Hematopoietic multipotent progenitor cell treated with erythropoietin and hydrocortisone succinate and interleukin-3 and kit ligand, for 4 days (in vitro differentiated cells): ENCODE data around the gene TTC23.

Experiments
- DNase-seq: peaks from one replicate; pipeline ENCODE4 v3.0.0-alpha.2; 2015

Gene TTC23

DNA sequence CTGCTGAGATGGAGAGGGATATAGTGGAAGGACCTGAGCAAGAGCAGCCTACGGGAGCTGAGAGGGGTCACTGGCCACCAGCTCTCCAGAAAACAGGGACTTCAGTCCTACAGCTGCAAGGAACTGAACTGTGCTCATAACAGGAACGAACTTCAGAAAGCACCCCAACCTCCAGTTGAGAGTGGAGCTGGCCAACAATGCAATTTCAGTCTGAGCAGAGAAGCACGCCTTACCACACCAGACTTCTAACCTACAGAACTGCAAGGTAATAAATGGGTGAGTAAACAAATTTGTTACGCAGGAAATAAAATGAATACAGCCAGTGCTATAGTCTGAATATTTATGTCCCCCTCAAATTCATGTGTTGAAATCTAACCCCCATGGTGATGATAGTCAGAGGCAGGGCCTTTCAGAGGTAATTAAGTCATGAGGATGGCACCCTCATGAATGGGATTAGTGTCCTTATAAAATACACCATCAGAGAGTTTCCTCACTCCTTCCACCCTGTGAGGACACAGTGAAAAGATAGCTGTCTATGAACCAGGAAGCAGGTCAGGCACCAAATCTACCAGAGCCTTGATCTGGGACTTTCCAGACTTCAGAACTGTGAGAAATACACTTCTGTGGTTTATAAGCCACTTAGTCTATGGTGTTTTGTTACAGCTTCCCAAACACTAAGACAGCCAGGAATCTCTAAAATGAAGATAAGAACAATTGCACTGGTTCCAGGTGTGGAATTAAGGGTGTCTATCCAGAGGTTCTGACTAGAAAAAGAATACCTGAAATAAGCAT lies 85.9 kb downstream of the TTC23 start:
- DNase-seq: no peak

DNA sequence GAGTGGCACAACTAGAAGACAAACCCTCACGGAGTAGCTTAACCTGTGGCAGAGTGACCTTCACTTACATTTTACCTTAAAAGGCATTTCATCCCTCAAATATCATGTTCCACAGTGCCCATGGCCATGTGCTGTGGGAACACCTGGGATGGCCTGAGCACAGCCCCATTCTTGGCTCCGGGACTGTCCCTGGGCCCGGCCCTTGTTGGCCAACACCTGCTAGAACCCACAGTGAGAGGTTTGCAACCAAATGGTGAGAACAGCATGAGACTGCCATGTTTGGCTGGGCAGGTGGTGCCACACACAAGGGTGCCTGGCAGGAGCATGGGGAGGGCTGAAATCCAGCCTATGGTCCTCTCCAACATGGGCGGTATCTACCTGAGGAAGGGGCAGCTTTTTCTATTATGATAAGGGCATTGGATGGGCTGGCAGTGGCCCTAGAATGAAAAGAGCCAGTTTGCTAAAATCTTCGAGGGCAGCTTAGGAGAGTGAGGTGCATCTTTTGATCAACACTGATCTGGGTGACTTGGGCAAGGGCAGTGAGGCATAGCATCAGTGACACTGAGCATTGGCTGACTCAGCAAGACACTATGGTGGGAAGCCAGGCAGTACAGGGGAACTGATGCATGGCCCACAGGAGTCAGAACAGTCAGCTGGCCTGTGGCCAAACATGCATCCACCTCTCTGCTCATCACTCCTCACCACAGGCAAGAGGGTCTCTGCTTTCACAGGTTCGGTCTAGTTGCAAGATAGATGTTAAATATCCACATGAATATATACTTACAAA lies 90.6 kb downstream of the TTC23 start:
- no peak for DNase-seq

DNA sequence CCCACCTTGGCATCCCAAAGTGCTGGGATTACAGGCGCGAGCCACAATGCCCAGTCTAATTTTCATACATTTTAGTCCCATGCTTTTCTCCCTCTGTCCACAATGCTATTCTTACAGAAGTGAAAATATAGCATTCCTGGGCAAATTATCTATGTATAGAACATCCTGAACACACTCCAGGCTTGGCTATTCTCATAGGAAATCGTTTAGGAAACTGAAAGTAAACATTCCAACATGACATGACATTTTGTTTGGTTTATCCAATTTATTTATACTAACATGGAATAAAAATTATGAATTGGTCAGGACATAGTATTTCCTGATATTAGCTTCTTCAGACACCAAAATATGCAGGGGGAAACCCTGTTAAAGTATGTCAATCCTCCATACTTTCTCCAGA lies 91.9 kb downstream of the TTC23 start:
- no peak for DNase-seq

DNA sequence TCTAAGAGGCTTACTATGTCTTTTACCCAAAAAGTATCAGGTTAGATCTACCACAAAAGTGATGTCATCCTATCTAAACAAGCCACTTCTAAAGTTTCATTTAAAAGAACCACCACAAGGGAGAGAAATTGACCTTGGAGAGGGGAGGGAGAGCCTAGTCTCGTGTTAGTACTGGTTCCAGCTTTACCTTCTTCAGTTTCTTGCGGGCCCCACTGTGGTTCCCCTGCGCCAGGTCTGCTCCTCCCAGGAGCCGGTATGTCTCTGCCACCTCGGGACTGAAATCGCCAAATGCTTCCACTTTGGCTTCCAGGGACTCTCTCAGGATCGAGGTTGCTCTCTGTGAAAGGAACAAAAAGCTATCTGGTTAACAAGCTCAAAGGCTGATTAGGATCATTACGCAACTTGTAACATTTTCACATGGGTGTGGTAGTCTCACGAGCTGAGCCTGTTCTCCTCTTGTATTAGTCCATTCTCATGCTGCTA lies 93.4 kb downstream of the TTC23 start:
- peak; percentile 62 for DNase-seq

DNA sequence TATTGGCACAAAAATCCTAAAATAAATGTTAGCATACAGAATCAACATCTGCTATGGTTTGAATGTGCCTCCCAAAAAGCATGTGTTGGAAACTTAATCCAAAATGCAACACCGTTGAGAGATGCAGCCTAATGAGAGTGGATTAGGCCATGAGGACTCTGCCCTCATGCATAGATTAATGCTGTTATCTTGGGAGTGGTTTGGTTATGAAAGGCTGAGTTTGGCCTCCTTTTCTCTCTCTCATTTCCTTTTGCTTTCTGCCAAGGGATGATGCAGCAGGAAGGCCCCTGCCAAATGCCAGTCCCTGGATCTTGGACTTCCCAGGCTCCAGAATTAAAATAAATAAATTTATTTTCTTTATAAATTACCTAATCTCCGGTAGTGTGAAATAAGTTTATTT lies 95.1 kb downstream of the TTC23 start:
- DNase-seq: peak; percentile 9

DNA sequence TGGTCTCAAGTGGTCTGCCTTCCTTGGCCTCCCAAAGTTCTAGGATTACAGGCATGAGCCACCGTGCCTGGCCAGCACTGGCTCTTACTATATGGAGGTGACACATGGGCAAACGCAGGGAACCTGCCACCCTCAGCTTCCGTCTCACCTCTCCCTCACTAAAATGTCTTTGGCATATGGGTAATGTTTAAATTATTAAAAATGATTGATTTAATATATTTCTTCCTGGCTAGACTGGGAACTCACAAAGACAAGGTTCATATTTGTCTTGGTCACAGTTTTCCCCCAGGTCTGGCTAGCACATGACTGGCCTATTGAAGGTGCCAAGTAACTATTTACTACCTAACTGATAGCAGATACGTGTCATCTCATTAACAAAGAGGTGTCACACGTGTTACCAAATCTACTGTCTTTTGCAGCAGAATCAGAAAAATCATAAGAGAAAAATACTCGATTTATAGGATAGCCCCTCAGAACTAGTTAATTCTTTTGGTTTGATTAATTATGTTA lies 96.3 kb downstream of the TTC23 start:
- no peak for DNase-seq

DNA sequence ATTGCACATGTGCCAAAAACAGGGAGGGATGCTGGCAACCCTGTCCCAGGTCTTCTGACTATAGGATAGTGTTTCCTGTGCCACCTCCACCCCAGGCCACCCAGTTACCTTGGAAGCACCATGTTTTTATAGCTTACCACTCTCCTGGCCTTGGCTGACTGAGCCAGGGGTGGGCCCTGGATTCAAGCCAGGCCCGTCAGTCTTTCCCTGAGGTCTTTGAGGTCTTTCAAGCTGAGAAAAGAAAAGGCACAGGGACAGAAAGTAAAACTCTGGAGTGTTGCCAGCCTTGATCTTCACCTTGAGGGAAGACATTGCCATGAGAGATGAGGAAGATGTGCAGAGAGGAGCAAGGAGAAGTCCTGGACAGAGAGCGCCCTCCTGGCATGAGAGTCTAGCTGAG lies 98.2 kb downstream of the TTC23 start:
- DNase-seq: no peak

DNA sequence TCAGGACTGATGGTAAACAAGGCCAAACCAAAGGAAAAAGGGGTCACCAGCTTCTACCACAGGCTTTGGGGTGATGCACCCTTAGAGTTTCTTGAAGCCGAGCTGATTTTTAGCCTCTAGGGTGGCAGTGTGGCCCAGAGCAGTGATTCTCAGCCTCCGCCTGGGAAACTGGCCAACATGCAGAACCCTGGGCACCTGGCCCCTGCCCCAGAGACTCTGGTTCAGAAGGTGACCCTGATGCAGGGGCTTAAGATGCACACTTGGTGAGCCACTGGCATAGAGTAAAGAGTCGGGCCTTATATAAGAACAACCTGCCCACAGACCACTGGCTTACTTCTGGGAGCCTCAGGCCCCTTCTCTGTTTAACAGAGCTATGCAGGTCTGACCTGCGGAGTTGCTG lies 100.0 kb downstream of the TTC23 start:
- no peak for DNase-seq

DNA sequence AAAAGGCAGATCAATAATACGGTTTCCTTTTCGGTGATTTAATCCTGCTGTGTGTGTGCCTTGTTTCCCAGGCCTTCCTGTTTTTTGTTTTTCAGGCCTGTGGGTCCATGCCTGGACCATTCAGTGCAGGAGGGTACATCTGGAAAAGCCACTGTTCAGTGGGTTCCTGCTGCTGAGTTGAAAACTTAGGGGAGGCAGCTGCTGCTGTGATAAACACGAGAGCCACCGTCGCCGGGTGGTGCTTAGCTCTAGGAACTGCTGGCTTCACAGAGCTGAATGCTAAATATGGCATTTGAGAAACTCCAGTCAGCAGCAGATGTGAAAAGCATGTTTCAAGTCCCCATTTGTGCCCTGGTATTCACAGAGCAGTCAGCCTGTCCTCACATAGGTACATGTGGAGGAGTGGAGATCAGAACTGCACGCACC lies 100.5 kb downstream of the TTC23 start:
- no peak for DNase-seq

DNA sequence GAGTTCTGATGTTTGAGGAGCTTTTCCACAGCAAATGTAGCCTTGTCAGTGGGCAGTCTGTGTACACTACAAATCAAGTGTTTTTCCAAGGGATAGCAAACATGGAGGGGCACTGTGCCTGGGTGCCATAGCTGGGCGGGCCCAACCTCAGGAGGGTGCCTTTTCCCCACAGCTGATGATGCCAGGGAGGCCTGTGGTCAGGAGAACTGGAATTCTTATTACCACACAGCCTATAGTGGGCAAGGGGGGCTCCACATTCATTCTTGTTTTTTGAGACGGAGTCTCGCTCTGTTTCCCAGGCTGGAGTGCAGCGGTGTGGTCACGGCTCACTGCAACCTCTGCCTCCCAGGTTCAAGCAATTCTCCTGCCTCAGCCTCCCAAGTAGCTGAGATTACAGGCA lies 102.7 kb downstream of the TTC23 start:
- no peak for DNase-seq

DNA sequence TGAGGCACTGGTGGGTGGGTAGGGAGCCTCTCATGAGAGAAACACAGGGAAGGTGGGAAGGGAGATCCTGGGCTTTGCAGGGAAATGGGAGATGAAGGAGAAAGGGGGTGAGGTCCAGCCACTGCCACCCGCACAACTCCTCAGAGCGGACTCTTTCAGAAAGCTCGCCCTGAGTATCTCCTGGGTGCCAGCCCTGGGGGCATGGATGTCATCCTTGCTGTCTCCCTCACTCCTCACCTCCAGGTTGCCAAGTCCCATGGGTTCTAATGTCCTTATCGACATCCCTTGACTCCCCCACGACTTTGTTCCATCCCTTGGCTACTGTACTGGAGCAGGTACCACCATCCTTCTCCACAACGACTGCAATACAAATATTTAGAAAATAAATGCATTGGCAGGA lies 103.6 kb downstream of the TTC23 start:
- no peak for DNase-seq

DNA sequence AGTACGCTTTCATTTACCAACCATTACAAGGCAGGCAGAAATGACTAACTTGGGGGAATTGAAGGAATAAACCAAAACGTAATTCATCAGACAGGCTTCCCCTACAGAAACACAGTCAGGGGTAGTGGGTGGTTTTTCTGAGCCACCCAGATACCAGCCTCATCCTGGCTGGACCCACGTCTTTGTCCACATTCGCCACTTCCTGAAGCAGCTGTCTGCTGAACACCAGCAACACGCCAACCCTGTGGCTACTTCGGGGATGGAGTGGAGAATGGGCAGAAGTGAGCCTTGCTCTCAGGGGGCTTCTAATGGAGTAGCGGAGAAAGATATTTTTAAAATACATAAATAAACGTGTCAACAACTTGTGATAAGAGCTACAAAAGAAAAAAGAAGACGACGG lies 104.4 kb downstream of the TTC23 start:
- DNase-seq: no peak

DNA sequence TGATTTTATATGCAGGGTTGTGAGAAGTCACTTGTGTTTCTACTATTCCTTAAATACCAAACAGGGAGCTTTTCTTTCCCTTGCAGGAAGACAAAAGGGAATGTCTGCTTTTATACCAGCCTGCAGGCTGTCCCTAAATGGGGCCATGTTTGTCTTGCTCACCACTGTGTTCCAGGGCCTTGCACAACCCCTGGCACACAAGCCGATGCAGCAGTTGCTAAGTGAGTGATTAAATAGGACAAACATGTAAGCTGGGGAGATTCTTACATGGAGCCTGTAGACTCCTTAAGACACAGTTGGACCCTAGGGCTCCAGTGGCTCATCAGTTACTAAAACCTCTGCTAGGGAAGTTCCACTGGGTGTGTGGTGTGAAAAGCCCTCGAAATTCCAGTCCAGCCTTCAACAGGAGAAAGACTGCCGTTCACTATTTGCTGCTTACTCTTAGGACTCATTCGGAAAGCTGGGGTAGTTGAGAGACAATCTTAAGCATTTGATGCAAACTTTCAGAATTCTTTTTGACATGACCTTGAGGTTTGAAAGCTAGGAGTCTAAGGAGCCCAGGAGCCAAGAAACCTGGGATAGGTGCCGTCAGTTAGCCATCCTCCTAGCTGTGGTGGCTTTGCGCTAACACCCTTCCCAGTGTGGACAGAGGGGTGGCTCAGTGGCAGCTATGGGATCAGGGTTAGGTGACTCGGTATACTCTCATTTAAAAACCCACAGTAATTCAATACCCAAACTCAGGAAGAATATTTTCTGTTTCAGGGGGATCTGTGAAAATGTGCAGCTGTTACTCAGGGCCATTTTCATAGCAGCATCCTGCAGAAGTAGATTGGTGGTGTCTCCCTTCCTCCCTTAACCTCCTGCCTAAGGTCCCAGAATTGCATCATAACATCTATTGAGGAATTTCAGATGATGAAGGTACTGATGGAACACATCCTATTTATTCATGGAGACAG lies 105.4 kb downstream of the TTC23 start:
- no peak for DNase-seq

DNA sequence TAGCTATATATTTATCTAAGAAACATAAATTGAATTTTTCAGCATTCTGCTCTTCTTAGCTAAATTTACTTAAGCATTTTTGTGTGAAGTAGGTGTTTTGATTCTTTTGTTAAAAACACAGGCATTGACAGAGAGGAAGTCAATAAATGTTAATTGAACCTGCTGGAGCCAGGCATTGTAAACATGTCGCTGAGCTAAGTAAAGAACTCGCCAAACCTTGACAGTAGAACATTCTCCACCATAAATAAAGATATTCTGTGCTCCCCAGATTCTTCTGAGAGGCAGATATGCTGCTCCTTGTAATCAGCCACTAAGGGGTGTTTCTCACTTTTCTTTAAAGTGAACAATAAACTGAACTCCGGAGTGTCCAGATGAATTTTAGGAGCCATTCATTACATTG lies 106.1 kb downstream of the TTC23 start:
- DNase-seq: no peak

DNA sequence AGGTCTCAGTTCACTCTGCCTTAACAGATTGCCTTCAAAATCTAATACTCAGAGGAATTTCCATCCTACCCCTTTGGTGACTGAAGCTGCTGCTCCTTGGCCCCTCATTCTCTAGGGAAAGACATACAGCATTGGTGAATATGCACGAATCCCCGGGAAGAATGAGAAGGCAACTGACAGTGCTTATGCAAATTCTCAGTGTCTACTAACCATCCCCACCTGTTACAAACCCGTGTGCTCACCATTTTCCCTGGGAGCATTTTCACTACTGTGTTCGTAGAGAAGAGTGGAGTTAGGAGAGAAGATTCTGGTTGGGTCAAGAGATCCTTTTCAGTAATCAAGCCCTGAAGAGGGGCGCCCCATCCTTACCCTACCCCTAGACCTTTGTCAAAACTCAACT lies 106.8 kb downstream of the TTC23 start:
- no peak for DNase-seq

DNA sequence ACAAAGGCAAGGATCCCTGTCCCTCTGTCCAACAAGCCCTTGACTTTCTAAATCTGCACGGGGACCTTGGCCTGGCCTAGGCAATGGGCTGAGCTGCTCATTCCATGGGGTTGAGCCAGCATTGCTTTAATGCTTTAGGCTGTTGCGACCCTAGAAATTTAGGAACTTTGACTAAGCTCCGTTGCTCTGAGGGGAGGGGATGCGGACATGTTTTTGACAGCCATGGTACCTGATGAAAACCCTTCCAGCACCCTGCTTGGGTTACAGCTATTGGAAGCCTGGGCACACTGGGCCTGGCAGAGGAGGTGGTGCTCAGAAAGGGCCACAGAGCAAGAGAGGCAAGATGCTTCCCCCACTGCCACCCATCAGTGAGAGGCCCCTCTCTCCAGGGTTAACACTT lies 107.4 kb downstream of the TTC23 start:
- DNase-seq: no peak

DNA sequence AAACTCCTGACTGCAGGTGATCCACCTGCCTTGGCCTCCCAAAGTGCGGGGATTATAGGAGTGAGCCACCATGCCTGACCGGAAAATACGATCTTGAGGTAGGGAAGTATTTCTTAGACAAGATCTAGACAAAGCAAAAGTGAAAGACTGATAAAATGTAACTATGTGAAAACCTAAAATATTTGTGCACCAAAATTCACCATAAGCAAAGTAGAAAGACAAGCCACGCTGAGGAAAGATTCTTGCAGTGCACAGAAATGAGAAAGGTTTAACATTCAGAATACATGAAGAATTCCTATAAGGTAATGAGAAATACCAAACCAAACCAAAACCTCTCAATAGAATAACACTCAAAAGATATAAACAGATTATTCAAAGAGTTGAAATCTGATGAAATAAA lies 108.8 kb downstream of the TTC23 start:
- DNase-seq: no peak

DNA sequence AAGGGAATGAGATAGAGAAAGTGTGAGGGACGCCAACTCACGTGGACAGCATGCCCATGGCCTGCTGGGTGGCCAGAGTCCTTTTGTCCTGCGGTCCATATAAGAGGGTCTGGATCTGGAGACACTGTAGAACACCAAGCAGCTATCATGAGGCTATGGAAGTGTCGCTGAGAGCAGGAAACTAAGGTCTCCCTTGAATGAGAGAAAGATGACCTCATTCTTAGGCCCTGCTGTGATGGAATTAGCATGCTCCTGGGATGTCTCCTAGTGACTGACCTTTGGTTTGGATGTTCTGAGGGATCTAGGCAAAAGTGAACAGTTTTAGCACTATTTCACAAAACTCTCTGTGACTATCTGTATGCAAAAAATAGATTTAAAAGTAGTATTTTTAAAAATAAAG lies 110.1 kb downstream of the TTC23 start:
- no peak for DNase-seq

DNA sequence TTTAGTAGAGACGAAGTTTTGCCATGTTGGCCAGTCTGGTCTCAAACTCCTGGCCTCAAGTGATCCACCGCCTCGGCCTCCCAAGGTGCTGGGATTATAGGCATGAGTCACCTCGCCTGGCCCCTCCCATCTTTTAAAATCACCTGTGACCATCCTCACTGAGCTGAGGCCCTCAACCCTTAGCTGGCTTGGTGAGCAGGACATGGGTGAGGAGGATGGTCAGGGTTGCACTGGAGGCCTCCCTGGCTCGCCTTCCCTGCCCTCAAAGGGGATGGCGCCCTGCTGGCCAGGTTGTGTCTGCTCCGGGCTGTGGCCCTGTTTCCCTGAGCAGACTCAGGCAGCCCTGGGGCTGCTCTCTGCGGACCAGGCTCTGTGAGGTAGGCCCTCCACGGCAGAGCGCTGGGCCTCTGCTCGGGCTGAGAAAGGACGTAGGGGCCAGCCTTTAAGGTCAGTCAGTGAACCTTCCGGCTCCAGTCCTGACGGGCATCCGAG lies 110.8 kb downstream of the TTC23 start:
- no peak for DNase-seq

DNA sequence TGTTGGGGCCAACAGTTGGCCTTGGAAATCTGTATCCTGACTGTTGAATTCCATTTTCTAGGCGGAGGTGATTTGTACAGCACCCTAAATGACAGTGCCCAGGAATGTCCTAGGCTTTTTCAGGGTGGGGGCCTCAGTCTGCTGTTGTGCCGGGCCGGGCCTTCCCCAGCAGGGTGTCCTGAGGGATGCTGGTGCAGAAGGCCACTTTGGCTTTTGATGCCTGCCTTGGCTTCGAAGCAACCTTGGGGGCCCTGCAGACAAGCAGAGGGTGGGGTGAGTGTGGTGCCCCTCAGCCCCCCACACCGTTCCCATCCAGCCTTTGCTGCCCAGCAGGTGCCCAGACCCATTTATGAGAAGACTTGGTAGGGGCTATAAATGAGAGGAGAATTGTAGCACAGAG lies 111.5 kb downstream of the TTC23 start:
- no peak for DNase-seq

DNA sequence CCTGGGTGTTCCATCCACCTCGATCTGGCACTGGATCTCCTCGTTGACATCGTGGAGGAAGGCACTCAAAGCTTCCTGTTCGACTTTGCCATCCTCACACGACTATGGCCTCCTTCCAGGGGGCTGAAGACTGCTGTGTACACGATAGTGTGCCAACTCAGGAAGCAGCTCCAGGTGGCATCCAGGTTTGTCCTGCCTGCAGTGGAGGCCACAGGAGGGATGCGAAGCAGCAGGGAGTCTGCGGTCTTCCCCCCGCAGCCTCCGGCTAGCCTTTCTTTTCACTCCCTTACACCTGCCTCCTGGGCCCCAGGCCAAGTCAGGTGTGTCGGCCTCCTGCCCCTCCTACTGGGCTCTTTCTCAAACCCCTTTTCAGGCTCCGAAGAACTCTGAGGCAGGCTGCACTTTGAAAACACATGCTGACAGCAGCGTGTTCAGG lies 112.3 kb downstream of the TTC23 start:
- no peak for DNase-seq

DNA sequence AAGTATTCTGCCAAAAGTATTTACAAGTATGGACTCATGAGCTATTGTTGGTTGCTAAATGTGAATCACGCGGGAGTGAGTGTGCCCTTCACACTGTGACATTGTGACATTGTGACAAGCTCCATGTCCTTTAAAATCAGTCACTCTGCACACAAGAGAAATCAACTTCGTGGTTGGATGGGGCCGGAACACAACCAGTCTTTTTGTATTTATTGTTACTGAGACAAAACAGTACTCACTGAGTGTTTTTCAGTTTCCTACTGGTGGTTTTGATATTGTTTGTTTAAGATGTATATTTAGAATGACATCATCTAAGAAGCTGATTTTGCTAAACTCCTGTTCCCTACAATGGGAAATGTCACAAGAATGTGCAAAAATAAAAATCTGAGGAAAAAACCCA lies 114.2 kb downstream of the TTC23 start:
- no peak for DNase-seq
